KMS-11 (cell line): ENCODE measurements around the gene NODAL.

Source experiments
- H2AFZ ChIP-seq: fragments of 200-600 bp; sonication (generic); 2 replicates; pipeline ENCODE4 v1.6.1; 2016; ENCODE audit warnings: antibody characterized with exemption, mixed run types, low read depth
- H3K27ac ChIP-seq: fragments of 200-600 bp; sonication (generic); 2 replicates; pipeline ENCODE4 v1.6.1; 2016; ENCODE audit warnings: mild to moderate bottlenecking, mixed run types
- H3K27me3 ChIP-seq: fragments of 200-600 bp; sonication (generic); 2 replicates; pipeline ENCODE4 v1.6.1; 2017; ENCODE audit warnings: mild to moderate bottlenecking, low read depth, mixed run types, moderate library complexity; ENCODE audit not compliant: insufficient read depth
- H3K36me3 ChIP-seq: fragments of 200-600 bp; sonication (generic); 2 replicates; pipeline ENCODE4 v1.6.1; 2017; ENCODE audit warnings: mild to moderate bottlenecking, mixed run types; ENCODE audit not compliant: insufficient read depth
- H3K4me1 ChIP-seq: fragments of 200-600 bp; sonication (generic); 2 replicates; pipeline ENCODE4 v1.6.1; 2016; ENCODE audit warnings: mild to moderate bottlenecking, low read depth, mixed run types; ENCODE audit not compliant: poor library complexity, severe bottlenecking
- H3K4me2 ChIP-seq: fragments of 200-600 bp; sonication (generic); 2 replicates; pipeline ENCODE4 v1.7.0; 2016; ENCODE audit warnings: mild to moderate bottlenecking, mixed run types
- H3K4me3 ChIP-seq: fragments of 200-600 bp; sonication (generic); IDR thresholded peaks from 2 replicates; pipeline ENCODE4 v1.6.1; 2017; ENCODE audit warnings: low read depth, low read length, mixed read lengths; ENCODE audit not compliant: insufficient read depth
- H3K79me2 ChIP-seq: fragments of 200-600 bp; sonication (generic); 2 replicates; pipeline ENCODE4 v1.6.1; 2016; ENCODE audit warnings: low read depth, mixed run types; ENCODE audit not compliant: insufficient read depth
- H3K9ac ChIP-seq: fragments of 200-600 bp; sonication (generic); 2 replicates; pipeline ENCODE4 v1.6.1; 2016; ENCODE audit warnings: mild to moderate bottlenecking, mixed run types
- H4K20me1 ChIP-seq: fragments of 200-600 bp; sonication (generic); 2 replicates; pipeline ENCODE4 v1.6.1; 2016; ENCODE audit warnings: mild to moderate bottlenecking, mixed run types; ENCODE audit not compliant: insufficient read depth
- TF ChIP-seq, protein P1 (sequence below): fragments of 200-600 bp; sonication (generic); conservative IDR thresholded peaks from 2 replicates; pipeline ENCODE4 v1.6.1; 2017; ENCODE audit warnings: low read depth, mild to moderate bottlenecking, antibody characterized with exemption, low read length, moderate library complexity, mixed read lengths

Gene NODAL

GRCh38 chr10:70424320-70424719 is 17.2 kb downstream of the NODAL start:
- Histone ChIP-seq H3K27ac (no peak overlapping the region), H3K36me3 (no peaks in the 10 kb centered on the region; the same call in 1 of the 2 replicates), H2AFZ (no peak overlapping the region), H3K27me3 (no peaks in the 10 kb centered on the region), H3K4me2 (no peak overlapping the region), H3K9ac (no peak overlapping the region), H3K79me2 (no peaks in the 10 kb centered on the region), H3K4me1 (no peaks in the 10 kb centered on the region), H4K20me1 (no peaks in the 10 kb centered on the region), H3K4me3 (no peak overlapping the region)
- TF ChIP-seq, protein P1, sequence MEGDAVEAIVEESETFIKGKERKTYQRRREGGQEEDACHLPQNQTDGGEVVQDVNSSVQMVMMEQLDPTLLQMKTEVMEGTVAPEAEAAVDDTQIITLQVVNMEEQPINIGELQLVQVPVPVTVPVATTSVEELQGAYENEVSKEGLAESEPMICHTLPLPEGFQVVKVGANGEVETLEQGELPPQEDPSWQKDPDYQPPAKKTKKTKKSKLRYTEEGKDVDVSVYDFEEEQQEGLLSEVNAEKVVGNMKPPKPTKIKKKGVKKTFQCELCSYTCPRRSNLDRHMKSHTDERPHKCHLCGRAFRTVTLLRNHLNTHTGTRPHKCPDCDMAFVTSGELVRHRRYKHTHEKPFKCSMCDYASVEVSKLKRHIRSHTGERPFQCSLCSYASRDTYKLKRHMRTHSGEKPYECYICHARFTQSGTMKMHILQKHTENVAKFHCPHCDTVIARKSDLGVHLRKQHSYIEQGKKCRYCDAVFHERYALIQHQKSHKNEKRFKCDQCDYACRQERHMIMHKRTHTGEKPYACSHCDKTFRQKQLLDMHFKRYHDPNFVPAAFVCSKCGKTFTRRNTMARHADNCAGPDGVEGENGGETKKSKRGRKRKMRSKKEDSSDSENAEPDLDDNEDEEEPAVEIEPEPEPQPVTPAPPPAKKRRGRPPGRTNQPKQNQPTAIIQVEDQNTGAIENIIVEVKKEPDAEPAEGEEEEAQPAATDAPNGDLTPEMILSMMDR: no peak

DNA sequence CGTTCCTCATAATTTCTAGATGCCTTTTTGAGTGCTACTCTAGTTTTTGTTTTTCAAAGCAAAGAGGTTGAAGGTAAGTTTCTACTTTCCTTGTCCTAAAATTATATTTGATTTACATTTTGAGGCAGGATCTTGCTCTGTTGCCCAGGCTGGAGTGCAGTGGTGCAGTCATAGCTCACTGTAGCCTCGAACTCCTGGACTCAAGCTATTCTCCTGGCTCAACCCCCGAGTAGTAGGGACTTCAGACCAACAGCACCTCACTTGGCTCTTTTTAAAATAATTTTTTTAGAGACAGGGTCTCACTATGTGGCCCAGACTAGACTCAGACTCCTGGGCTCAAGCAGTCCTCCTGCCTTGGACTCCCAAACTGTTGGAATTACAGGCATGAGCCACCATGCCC is 22.8 kb downstream of the NODAL start:
- no peak overlapping the region for H3K9ac ChIP-seq
- no peaks in the 10 kb centered on the region for H4K20me1 ChIP-seq
- no peaks in the 10 kb centered on the region for H3K27me3 ChIP-seq
- peaks cover 17% of the 10 kb centered on the region for H3K4me1 ChIP-seq
- no peak overlapping the region for H3K27ac ChIP-seq
- peaks cover 7% of the 10 kb centered on the region; the same call in 1 of the 2 replicates for H3K79me2 ChIP-seq
- TF ChIP-seq, protein P1: no peak
- H3K4me2 ChIP-seq: no peak overlapping the region
- no peaks in the 10 kb centered on the region; the same call in 1 of the 2 replicates for H3K36me3 ChIP-seq
- H2AFZ ChIP-seq: no peak overlapping the region
- H3K4me3 ChIP-seq: no peak overlapping the region

DNA sequence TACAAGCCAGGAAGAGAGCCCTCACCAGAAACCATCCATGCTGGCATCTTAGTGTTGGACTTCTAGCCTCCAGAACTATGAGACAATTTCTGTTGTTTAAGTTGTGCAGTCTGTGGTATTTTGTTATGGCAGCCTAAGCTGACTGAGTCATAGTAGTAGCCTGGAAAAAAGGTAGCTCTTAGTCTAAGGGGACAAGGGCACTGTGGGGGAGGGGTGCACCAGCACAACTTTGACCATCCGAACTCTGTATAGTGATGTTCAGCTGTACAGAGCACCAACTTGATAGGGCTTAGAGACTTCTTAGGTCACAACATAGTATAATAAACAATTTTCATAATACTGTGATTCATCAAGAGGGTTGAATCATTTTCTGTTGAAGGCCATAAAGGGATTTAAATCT is 23.3 kb downstream of the NODAL start:
- no peaks in the 10 kb centered on the region for H3K27me3 ChIP-seq
- H2AFZ ChIP-seq: no peak overlapping the region
- no peaks in the 10 kb centered on the region for H4K20me1 ChIP-seq
- TF ChIP-seq, protein P1: no peak
- H3K4me2 ChIP-seq: no peak overlapping the region
- no peaks in the 10 kb centered on the region; the same call in 1 of the 2 replicates for H3K36me3 ChIP-seq
- H3K27ac ChIP-seq: no peak overlapping the region
- H3K79me2 ChIP-seq: peaks cover 9% of the 10 kb centered on the region; the same call in 1 of the 2 replicates
- peaks cover 17% of the 10 kb centered on the region for H3K4me1 ChIP-seq
- no peak overlapping the region for H3K9ac ChIP-seq
- no peak overlapping the region for H3K4me3 ChIP-seq

DNA sequence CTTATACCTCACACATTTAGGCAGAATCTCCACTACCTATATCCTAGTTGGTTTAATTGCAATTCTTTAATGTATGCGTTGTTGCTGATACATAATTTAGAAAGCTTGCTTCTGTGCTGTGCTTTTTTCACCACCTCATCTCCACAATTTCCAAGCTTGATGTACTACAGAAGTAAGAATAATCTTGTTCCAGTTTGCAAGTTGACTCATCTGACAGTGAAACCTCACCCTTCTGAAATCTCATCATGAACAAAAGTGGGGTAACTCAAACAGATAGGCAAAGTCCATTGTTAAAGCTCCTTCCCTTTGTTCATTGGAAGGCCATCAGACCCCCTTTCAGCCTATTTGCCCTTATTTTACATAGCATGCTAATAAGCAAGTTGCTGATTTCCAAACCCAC is 23.9 kb downstream of the NODAL start:
- TF ChIP-seq, protein P1: no peak
- Histone ChIP-seq H3K4me1 (peaks cover 20% of the 10 kb centered on the region), H3K36me3 (no peaks in the 10 kb centered on the region), H3K4me3 (no peak overlapping the region), H3K79me2 (peaks cover 15% of the 10 kb centered on the region; the same call in 1 of the 2 replicates), H4K20me1 (no peaks in the 10 kb centered on the region), H3K9ac (no peak overlapping the region), H3K4me2 (no peak overlapping the region), H2AFZ (no peak overlapping the region), H3K27ac (no peak overlapping the region), H3K27me3 (no peaks in the 10 kb centered on the region)

- H2AFZ ChIP-seq: no peak overlapping the region
- H3K36me3 ChIP-seq: no peaks in the 10 kb centered on the region
- peaks cover 25% of the 10 kb centered on the region; the same call in 1 of the 2 replicates for H3K79me2 ChIP-seq
- no peak overlapping the region for H3K27ac ChIP-seq
- H3K9ac ChIP-seq: no peak overlapping the region
- TF ChIP-seq, protein P1: no peak
- peaks cover 40% of the 10 kb centered on the region for H3K4me1 ChIP-seq
- H3K4me2 ChIP-seq: no peak overlapping the region
- no peak overlapping the region for H3K4me3 ChIP-seq
- H3K27me3 ChIP-seq: no peaks in the 10 kb centered on the region
- no peaks in the 10 kb centered on the region for H4K20me1 ChIP-seq
Measured at GRCh38 chr10:70412356-70412755, 29.1 kb downstream of the NODAL start.
